GM23338 (cell line): ENCODE measurements around the gene RAPGEF4. TPM values are rescaled to one million over a fixed set of nuclear protein-coding genes. Genes with fewer than 3 reads are reported as not detected.
A peak's percentile ranks its signal among the peaks of the same experiment; 100 is the strongest.

Experiments used
- ATAC-seq: fragments of 200-7000 bp; cut with Tn5 transposase; 3 replicates; pipeline ENCODE4 v1.9.1; 2020
- DNase-seq: peaks from one replicate; pipeline ENCODE4 v3.0.0-alpha.2; 2015; ENCODE audit warnings: low spot score
- H2AFZ ChIP-seq: fragments of 200-600 bp; sonication (generic); 2 replicates; pipeline ENCODE4 v1.8.0; 2016; ENCODE audit warnings: antibody characterized with exemption, mild to moderate bottlenecking, moderate library complexity
- H3F3A ChIP-seq: fragments of 200-600 bp; sonication (generic); replicated peaks from 2 replicates; pipeline ENCODE4 v1.8.0; 2017; ENCODE audit warnings: antibody characterized with exemption, mixed run types, low read depth
- H3K27ac ChIP-seq: fragments of 200-600 bp; sonication (generic); 2 replicates; pipeline ENCODE4 v1.6.1; 2016; ENCODE audit warnings: low read depth
- H3K27me3 ChIP-seq: fragments of 200-600 bp; sonication (generic); 2 replicates; pipeline ENCODE4 v1.8.0; 2016; ENCODE audit warnings: mild to moderate bottlenecking, mixed run types, moderate library complexity; ENCODE audit not compliant: insufficient read depth
- H3K36me3 ChIP-seq: fragments of 200-600 bp; sonication (generic); 2 replicates; pipeline ENCODE4 v1.8.0; 2016; ENCODE audit warnings: mild to moderate bottlenecking; ENCODE audit not compliant: insufficient read depth
- H3K4me1 ChIP-seq: fragments of 200-600 bp; sonication (generic); 2 replicates; pipeline ENCODE4 v1.8.0; 2016; ENCODE audit warnings: mild to moderate bottlenecking, moderate library complexity; ENCODE audit not compliant: insufficient read depth
- H3K4me2 ChIP-seq: fragments of 200-600 bp; sonication (generic); 2 replicates; pipeline ENCODE4 v1.7.1; 2017; ENCODE audit warnings: mixed run types
- H3K4me3 ChIP-seq: fragments of 200-600 bp; sonication (generic); 2 replicates; pipeline ENCODE4 v1.6.1; 2016; ENCODE audit warnings: mixed run types
- H3K79me2 ChIP-seq: fragments of 200-600 bp; sonication (generic); replicated peaks from 2 replicates; pipeline ENCODE4 v1.8.0; 2017; ENCODE audit warnings: mild to moderate bottlenecking; ENCODE audit not compliant: insufficient read depth
- H3K9me2 ChIP-seq: fragments of 200-600 bp; sonication (generic); 2 replicates; pipeline ENCODE4 v1.8.0; 2017; ENCODE audit not compliant: insufficient read depth
- H4K20me1 ChIP-seq: fragments of 200-600 bp; sonication (generic); replicated peaks from 2 replicates; pipeline ENCODE4 v1.8.0; 2017; ENCODE audit warnings: mild to moderate bottlenecking; ENCODE audit not compliant: insufficient read depth
- H3K27ac Mint-ChIP-seq: 2 replicates; pipeline ENCODE4 v1.8.0; 2020; ENCODE audit warnings: inconsistent platforms, mild to moderate bottlenecking, moderate library complexity, mixed read lengths
- H3K27me3 Mint-ChIP-seq: 3 replicates; pipeline ENCODE4 v1.8.0; 2022; ENCODE audit warnings: low read depth, mild to moderate bottlenecking, moderate library complexity, mixed read lengths, inconsistent platforms; ENCODE audit not compliant: insufficient read depth, poor library complexity
- H3K36me3 Mint-ChIP-seq: 3 replicates; pipeline ENCODE4 v1.8.0; 2021; ENCODE audit warnings: low read depth, mild to moderate bottlenecking, inconsistent platforms, moderate library complexity, mixed read lengths
- H3K4me1 Mint-ChIP-seq: 3 replicates; pipeline ENCODE4 v1.8.0; 2020; ENCODE audit warnings: mild to moderate bottlenecking, inconsistent platforms, mixed read lengths
- H3K4me3 Mint-ChIP-seq: 3 replicates; pipeline ENCODE4 v1.8.0; 2021; ENCODE audit warnings: moderate library complexity, mild to moderate bottlenecking, inconsistent platforms, mixed read lengths
- H3K9me3 Mint-ChIP-seq: 3 replicates; pipeline ENCODE4 v1.8.0; 2020; ENCODE audit warnings: moderate library complexity, mild to moderate bottlenecking, inconsistent platforms, mixed read lengths
- CREB1 ChIP-seq: fragments of 250-450 bp; sonication (Bioruptor Pico); IDR thresholded peaks from 2 replicates; pipeline ENCODE4 v1.5.0; 2020; ENCODE audit warnings: low read depth, mild to moderate bottlenecking, moderate library complexity
- CTCF ChIP-seq, 2 experiments: fragments of 200-600 bp in 1 of 2; sonication (generic) in 1 of 2; conservative IDR thresholded peaks; 2 replicates each; pipeline versions ENCODE4 v1.5.1 to v1.6.1; 2016 to 2017; ENCODE audit warnings: antibody characterized with exemption in 2 of 2, low read depth in 2 of 2, mild to moderate bottlenecking in 2 of 2, moderate library complexity in 1 of 2
- ETS1 ChIP-seq: IDR thresholded peaks from 2 replicates; pipeline ENCODE4 v1.6.1; 2016; ENCODE audit warnings: antibody characterized with exemption
- EZH2 ChIP-seq: fragments of 200-600 bp; sonication (generic); IDR thresholded peaks from one replicate; pipeline ENCODE4 v1.8.0; 2017; ENCODE audit warnings: antibody characterized with exemption, mild to moderate bottlenecking, low read depth; ENCODE audit not compliant: unreplicated experiment
- EZH2phosphoT487 ChIP-seq: fragments of 200-600 bp; sonication (generic); IDR thresholded peaks from one replicate; pipeline ENCODE4 v1.8.1; 2018; ENCODE audit warnings: antibody characterized with exemption; ENCODE audit not compliant: unreplicated experiment
- JUNB ChIP-seq: IDR thresholded peaks from one replicate; pipeline ENCODE4 v1.6.1; 2016; ENCODE audit warnings: antibody characterized with exemption; ENCODE audit not compliant: unreplicated experiment
- NANOG ChIP-seq: IDR thresholded peaks from 2 replicates; pipeline ENCODE4 v1.6.1; 2016; ENCODE audit warnings: antibody characterized with exemption, borderline replicate concordance
- POLR2AphosphoS5 ChIP-seq: IDR thresholded peaks from 2 replicates; pipeline ENCODE4 v1.6.1; 2016; ENCODE audit warnings: antibody characterized with exemption, low read depth
- REST ChIP-seq: IDR thresholded peaks from one replicate; pipeline ENCODE4 v1.6.1; 2018; ENCODE audit warnings: antibody characterized with exemption; ENCODE audit not compliant: unreplicated experiment
- STAT1 ChIP-seq: IDR thresholded peaks from one replicate; pipeline ENCODE4 v1.6.1; 2016; ENCODE audit warnings: antibody characterized with exemption; ENCODE audit not compliant: unreplicated experiment
- ZNF114 ChIP-seq: fragments of 250-450 bp; sonication (Bioruptor Pico); IDR thresholded peaks from 2 replicates; pipeline ENCODE4 v1.5.0; 2020; ENCODE audit warnings: mild to moderate bottlenecking, moderate library complexity
- ZNF331 ChIP-seq: fragments of 250-450 bp; sonication (Bioruptor Pico); IDR thresholded peaks from 2 replicates; pipeline ENCODE4 v1.5.0; 2020; ENCODE audit warnings: low read depth, mild to moderate bottlenecking, moderate library complexity
- polyA plus RNA-seq: library from polyadenylated mRNA; unstranded; fragments of >200 nt; fragmentation: Nextera tagmentation; extraction: Ambion mirVana; gene quantifications from 2 replicates; pipeline ENCODE4 v1.2.1, GENCODE V29; 2016
- total RNA-seq: library from RNA; depleted of rRNA; stranded (reverse); fragments of >200 nt; shearing (Covaris generic); gene quantifications from 2 replicates; pipeline ENCODE4 v1.2.3, GENCODE V29; 2014
- TF ChIP-seq, protein P1 (sequence below): fragments of 250-450 bp; sonication (Bioruptor Pico); IDR thresholded peaks from 2 replicates; pipeline ENCODE4 v1.5.0; 2020; ENCODE audit warnings: mild to moderate bottlenecking, moderate library complexity

Gene RAPGEF4
- total and polyA plus RNA-seq, 2 experiments from 2014 or later, result 1.7 to 4.7 TPM

DNA sequence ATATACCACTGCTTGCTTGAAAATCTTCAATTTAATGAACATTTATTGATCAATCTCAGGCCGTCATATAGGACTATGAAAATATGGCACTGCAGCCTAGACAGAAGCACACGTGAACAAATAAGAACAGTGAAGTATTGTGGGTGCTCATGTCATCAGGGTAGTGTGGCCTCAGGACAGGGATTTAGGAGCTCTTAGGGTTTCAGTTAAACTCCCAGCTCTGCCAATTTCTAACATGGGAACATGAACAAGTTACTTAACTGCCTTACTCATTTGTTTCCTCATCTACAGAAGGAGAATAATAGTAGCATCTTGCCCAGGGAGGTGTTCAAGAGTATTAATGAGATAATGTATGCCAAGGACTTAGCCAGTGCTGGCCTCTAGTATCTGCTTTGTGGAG, 194.0 kb downstream of the RAPGEF4 start (continued):
- TF ChIP-seq EZH2phosphoT487, result no peak
- no peak for TF ChIP-seq POLR2AphosphoS5
- no peak for TF ChIP-seq CREB1

DNA sequence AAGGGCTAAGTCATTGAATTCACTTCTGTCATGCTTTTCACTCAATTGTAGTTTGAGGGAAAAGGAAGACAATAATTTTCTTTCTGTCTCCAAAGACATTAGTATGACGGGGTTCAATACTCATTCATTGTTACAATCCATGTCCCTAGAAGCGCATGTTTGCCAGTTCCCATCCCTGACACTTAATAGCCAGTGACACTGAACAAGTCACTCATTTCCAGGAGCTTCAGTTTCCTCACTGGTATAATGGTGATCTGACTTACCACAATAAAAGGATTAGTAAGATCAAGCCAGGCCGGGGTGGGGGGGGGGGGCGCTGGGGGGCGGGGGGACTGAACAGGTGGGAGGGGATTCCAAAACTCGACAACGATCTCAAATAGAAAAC, 195.2 kb downstream of the RAPGEF4 start:
- H3K4me1 Mint-ChIP-seq, result peaks cover 18% of the 10 kb centered on the region
- TF ChIP-seq CTCF (conservative IDR thresholded peaks at IDR 0.05; ENCODE audit: low read depth in 2 of 2) (no peak), EZH2phosphoT487 (no peak), JUNB (no peak), POLR2AphosphoS5 (no peak), STAT1 (no peak), ZNF331 (CRISPR knock-in tag) (no peak), CREB1 (no peak), EZH2 (no peak), ZNF114 (CRISPR knock-in tag) (no peak), REST (no peak), NANOG (no peak), ETS1 (no peak)
- TF ChIP-seq, protein P1, sequence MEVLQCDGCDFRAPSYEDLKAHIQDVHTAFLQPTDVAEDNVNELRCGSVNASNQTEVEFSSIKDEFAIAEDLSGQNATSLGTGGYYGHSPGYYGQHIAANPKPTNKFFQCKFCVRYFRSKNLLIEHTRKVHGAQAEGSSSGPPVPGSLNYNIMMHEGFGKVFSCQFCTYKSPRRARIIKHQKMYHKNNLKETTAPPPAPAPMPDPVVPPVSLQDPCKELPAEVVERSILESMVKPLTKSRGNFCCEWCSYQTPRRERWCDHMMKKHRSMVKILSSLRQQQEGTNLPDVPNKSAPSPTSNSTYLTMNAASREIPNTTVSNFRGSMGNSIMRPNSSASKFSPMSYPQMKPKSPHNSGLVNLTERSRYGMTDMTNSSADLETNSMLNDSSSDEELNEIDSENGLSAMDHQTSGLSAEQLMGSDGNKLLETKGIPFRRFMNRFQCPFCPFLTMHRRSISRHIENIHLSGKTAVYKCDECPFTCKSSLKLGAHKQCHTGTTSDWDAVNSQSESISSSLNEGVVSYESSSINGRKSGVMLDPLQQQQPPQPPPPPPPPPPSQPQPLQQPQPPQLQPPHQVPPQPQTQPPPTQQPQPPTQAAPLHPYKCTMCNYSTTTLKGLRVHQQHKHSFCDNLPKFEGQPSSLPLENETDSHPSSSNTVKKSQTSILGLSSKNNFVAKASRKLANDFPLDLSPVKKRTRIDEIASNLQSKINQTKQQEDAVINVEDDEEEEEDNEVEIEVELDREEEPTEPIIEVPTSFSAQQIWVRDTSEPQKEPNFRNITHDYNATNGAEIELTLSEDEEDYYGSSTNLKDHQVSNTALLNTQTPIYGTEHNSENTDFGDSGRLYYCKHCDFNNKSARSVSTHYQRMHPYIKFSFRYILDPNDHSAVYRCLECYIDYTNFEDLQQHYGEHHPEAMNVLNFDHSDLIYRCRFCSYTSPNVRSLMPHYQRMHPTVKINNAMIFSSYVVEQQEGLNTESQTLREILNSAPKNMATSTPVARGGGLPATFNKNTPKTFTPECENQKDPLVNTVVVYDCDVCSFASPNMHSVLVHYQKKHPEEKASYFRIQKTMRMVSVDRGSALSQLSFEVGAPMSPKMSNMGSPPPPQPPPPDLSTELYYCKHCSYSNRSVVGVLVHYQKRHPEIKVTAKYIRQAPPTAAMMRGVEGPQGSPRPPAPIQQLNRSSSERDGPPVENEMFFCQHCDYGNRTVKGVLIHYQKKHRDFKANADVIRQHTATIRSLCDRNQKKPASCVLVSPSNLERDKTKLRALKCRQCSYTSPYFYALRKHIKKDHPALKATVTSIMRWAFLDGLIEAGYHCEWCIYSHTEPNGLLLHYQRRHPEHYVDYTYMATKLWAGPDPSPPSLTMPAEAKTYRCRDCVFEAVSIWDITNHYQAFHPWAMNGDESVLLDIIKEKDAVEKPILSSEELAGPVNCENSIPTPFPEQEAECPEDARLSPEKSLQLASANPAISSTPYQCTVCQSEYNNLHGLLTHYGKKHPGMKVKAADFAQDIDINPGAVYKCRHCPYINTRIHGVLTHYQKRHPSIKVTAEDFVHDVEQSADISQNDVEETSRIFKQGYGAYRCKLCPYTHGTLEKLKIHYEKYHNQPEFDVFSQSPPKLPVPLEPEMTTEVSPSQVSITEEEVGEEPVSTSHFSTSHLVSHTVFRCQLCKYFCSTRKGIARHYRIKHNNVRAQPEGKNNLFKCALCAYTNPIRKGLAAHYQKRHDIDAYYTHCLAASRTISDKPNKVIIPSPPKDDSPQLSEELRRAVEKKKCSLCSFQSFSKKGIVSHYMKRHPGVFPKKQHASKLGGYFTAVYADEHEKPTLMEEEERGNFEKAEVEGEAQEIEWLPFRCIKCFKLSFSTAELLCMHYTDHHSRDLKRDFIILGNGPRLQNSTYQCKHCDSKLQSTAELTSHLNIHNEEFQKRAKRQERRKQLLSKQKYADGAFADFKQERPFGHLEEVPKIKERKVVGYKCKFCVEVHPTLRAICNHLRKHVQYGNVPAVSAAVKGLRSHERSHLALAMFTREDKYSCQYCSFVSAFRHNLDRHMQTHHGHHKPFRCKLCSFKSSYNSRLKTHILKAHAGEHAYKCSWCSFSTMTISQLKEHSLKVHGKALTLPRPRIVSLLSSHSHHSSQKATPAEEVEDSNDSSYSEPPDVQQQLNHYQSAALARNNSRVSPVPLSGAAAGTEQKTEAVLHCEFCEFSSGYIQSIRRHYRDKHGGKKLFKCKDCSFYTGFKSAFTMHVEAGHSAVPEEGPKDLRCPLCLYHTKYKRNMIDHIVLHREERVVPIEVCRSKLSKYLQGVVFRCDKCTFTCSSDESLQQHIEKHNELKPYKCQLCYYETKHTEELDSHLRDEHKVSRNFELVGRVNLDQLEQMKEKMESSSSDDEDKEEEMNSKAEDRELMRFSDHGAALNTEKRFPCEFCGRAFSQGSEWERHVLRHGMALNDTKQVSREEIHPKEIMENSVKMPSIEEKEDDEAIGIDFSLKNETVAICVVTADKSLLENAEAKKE, result no peak
- H3K27ac Mint-ChIP-seq, result no peak overlapping the region
- Histone ChIP-seq H3K79me2 (no peaks in the 10 kb centered on the region), H3K27ac (no peak overlapping the region), H3K4me1 (peaks cover 21% of the 10 kb centered on the region), H3K27me3 (no peaks in the 10 kb centered on the region), H2AFZ (no peak overlapping the region), H3K4me3 (no peak overlapping the region), H4K20me1 (no peaks in the 10 kb centered on the region), H3K9me2 (no peaks in the 10 kb centered on the region; the same call in 1 of the 2 replicates), H3K4me2 (peak overlapping the region; percentile 11), H3F3A (no peaks in the 10 kb centered on the region), H3K36me3 (no peaks in the 10 kb centered on the region)
- no peaks in the 10 kb centered on the region for H3K36me3 Mint-ChIP-seq
- no peaks in the 10 kb centered on the region for H3K27me3 Mint-ChIP-seq
- H3K4me3 Mint-ChIP-seq, result no peak overlapping the region
- no peak for DNase-seq
- H3K9me3 Mint-ChIP-seq, result no peaks in the 10 kb centered on the region
- ATAC-seq, result peak; percentile 31
